HepG2 (cell line): ENCODE results near the gene YKT6. TPM values are rescaled to one million over a fixed set of nuclear protein-coding genes. Genes with fewer than 3 reads are reported as not detected.

ENCODE experiments used
- CERS6 ChIP-seq: sonication (generic); formaldehyde crosslinking; IDR thresholded peaks from 2 replicates; pipeline ENCODE4 v1.5.0; 2020; ENCODE audit warnings: missing genetic modification reagents
- FOXK2 ChIP-seq: fragments of 450-650 bp; IDR thresholded peaks from 2 replicates; pipeline ENCODE4 v1.6.1; 2016
- GLMP ChIP-seq: sonication (generic); formaldehyde crosslinking; IDR thresholded peaks from 2 replicates; pipeline ENCODE4 v1.9.0; 2021; ENCODE audit warnings: missing genetic modification reagents, mild to moderate bottlenecking, borderline replicate concordance
- HCFC1 ChIP-seq: fragments of 150-350 bp; IDR thresholded peaks from 2 replicates; pipeline ENCODE4 v1.6.1; 2014; ENCODE audit warnings: low read depth, low read length
- HMGA1 ChIP-seq: sonication (generic); formaldehyde crosslinking; conservative IDR thresholded peaks from 2 replicates; pipeline ENCODE4 v1.4.0; 2020; ENCODE audit warnings: missing genetic modification reagents
- KDM4B ChIP-seq: sonication (generic); formaldehyde crosslinking; IDR thresholded peaks from 2 replicates; pipeline ENCODE4 v1.4.0; 2020; ENCODE audit warnings: missing genetic modification reagents
- SAFB2 ChIP-seq: sonication (generic); formaldehyde crosslinking; IDR thresholded peaks from 2 replicates; pipeline ENCODE4 v1.5.1; 2020; ENCODE audit warnings: missing genetic modification reagents, low read depth, mild to moderate bottlenecking, borderline replicate concordance
- SCMH1 ChIP-seq: sonication (generic); formaldehyde crosslinking; IDR thresholded peaks from 2 replicates; pipeline ENCODE4 v1.9.0; 2021; ENCODE audit warnings: missing genetic modification reagents, mild to moderate bottlenecking, borderline replicate concordance
- SMAD9 ChIP-seq: sonication (generic); formaldehyde crosslinking; IDR thresholded peaks from 2 replicates; pipeline ENCODE4 v1.5.1; 2020; ENCODE audit warnings: mild to moderate bottlenecking, missing genetic modification reagents
- SP1 ChIP-seq, 2 experiments: fragments of 450-650 bp in 1 of 2; sonication (generic) in 1 of 2; formaldehyde crosslinking in 1 of 2; IDR thresholded peaks; 2 replicates each; pipeline versions ENCODE4 v1.4.0 to v1.6.1; 2016 to 2020; ENCODE audit warnings: missing genetic modification reagents in 1 of 2
- TP53 ChIP-seq: sonication (generic); formaldehyde crosslinking; conservative IDR thresholded peaks from 2 replicates; pipeline ENCODE4 v1.4.0; 2020; ENCODE audit warnings: missing genetic modification reagents
- ZFP36L2 ChIP-seq: sonication (generic); formaldehyde crosslinking; IDR thresholded peaks from 2 replicates; pipeline ENCODE4 v1.4.0; 2020; ENCODE audit warnings: missing genetic modification reagents
- ZFP37 ChIP-seq: sonication (generic); formaldehyde crosslinking; IDR thresholded peaks from 2 replicates; pipeline ENCODE4 v1.4.0; 2020; ENCODE audit warnings: missing genetic modification reagents, borderline replicate concordance
- ZMYM3 ChIP-seq: sonication (generic); formaldehyde crosslinking; IDR thresholded peaks from 2 replicates; pipeline ENCODE4 v1.5.1; 2020; ENCODE audit warnings: mild to moderate bottlenecking, missing genetic modification reagents
- ZNF207 ChIP-seq: fragments of 450-650 bp; IDR thresholded peaks from 2 replicates; pipeline ENCODE4 v1.6.1; 2016; ENCODE audit warnings: antibody characterized with exemption, borderline replicate concordance
- ZNF251 ChIP-seq: sonication (generic); formaldehyde crosslinking; IDR thresholded peaks from 2 replicates; pipeline ENCODE4 v1.9.0; 2021; ENCODE audit warnings: mild to moderate bottlenecking, missing genetic modification reagents
- ZNF264 ChIP-seq: sonication (generic); formaldehyde crosslinking; IDR thresholded peaks from 2 replicates; pipeline ENCODE4 v1.4.0; 2020; ENCODE audit warnings: missing genetic modification reagents
- ZNF607 ChIP-seq: sonication (generic); formaldehyde crosslinking; IDR thresholded peaks from 2 replicates; pipeline ENCODE4 v1.5.1; 2020; ENCODE audit warnings: missing genetic modification reagents, mild to moderate bottlenecking, borderline replicate concordance
- ZNF770 ChIP-seq: sonication (generic); formaldehyde crosslinking; IDR thresholded peaks from 2 replicates; pipeline ENCODE4 v1.5.0; 2020; ENCODE audit warnings: mild to moderate bottlenecking, missing genetic modification reagents
- ZSCAN29 ChIP-seq: sonication (generic); formaldehyde crosslinking; conservative IDR thresholded peaks from 2 replicates; pipeline ENCODE4 v1.4.0; 2020; ENCODE audit warnings: mild to moderate bottlenecking, missing genetic modification reagents
- polyA plus RNA-seq, 8 experiments: library from polyadenylated mRNA; depleted of rRNA in 3 of 8; stranded (reverse) in 7 of 8; unstranded in 1 of 8; fragments of >200 nt; fragmentation: Illumina TruSeq in 4 of 8; extraction: Trizol in 4 of 8; gene quantifications; 2 replicates each; pipeline versions ENCODE4 v1.2.1 to v1.2.3, GENCODE V29; 2011 to 2016; ENCODE audit warnings: low read depth in 4 of 8, missing spikeins in 1 of 8, mixed read lengths in 1 of 8; ENCODE audit not compliant: insufficient read depth in 1 of 8
- total RNA-seq, 5 experiments: library from RNA; depleted of rRNA; stranded (reverse); fragments of >200 nt; fragmentation: Illumina TruSeq; extraction: Trizol; gene quantifications; 2 replicates each; pipeline ENCODE4 v1.2.3, GENCODE V29; 2016; ENCODE audit warnings: low read depth in 1 of 5
- TF ChIP-seq, protein P1 (sequence below): sonication (generic); formaldehyde crosslinking; IDR thresholded peaks from 2 replicates; pipeline ENCODE4 v1.5.1; 2020; ENCODE audit warnings: missing genetic modification reagents, mild to moderate bottlenecking, borderline replicate concordance
- TF ChIP-seq, protein P2 (sequence below): sonication (generic); formaldehyde crosslinking; IDR thresholded peaks from 2 replicates; pipeline ENCODE4 v1.5.0; 2020; ENCODE audit warnings: mild to moderate bottlenecking, missing genetic modification reagents

Gene YKT6
- total and polyA plus RNA-seq, 2 of the 13 experiments (the other 11 are each of a cell fraction or from before 2014, with no cell fraction given) = 52.2 to 60.3 TPM

DNA sequence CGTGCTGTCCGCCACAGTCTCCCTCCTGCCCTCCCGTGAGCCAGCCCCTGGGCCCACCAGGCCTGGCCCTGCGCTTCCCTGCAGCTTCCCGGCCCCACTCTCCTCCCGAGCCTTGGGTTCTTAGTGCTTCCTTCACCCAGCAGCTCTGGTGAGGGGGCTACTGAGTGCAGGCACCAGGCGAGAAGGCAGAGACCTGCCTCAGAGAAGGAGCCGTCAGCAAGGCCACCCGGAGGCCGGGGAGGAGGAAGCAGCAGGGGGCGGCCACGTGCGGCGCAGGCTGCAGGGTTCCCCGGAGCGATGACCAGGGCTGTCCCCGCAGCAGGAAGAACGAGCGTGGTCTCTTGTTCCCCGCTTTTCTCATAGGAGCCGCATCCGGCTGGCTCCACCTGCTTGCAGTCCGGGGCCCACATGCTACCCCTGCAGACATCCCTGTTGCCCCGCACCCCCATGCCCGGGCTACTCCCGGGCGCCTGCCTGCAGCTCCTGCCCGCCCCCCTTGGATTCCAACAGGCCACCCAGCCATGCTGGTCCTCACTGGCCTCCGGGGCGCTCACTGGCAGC lies 20.5 kb downstream of the YKT6 start (continued):
- TF ChIP-seq ZNF770 (CRISPR knock-in tag) (peak; percentile 49; the same call in 1 of the 2 replicates), TP53 (CRISPR knock-in tag) (no peak), SMAD9 (CRISPR knock-in tag) (0 out of 2 replicates have a peak, but pooled peaks have one; percentile 82), GLMP (CRISPR knock-in tag) (no peak), ZMYM3 (no peak), SCMH1 (CRISPR knock-in tag) (no peak), ZNF251 (CRISPR knock-in tag) (peak; percentile 74; the same call in 1 of the 2 replicates), ZNF264 (peak; percentile 77; the same call in 1 of the 2 replicates), SP1 (IDR thresholded peaks at IDR 0.05) (no peak), SP1 (CRISPR knock-in tag; IDR thresholded peaks at IDR 0.05) (no peak), HMGA1 (CRISPR knock-in tag) (no peak), ZFP36L2 (CRISPR knock-in tag) (no peak), FOXK2 (no peak), KDM4B (CRISPR knock-in tag) (no peak; the same call in 1 of the 2 replicates), SAFB2 (CRISPR knock-in tag) (no peak), CERS6 (peak; percentile 91; the same call in 1 of the 2 replicates), ZFP37 (peak; percentile 93), HCFC1 (no peak), ZNF607 (CRISPR knock-in tag) (peak; percentile 92), ZNF207 (no peak), ZSCAN29 (CRISPR knock-in tag) (no peak)
- TF ChIP-seq, protein P1, sequence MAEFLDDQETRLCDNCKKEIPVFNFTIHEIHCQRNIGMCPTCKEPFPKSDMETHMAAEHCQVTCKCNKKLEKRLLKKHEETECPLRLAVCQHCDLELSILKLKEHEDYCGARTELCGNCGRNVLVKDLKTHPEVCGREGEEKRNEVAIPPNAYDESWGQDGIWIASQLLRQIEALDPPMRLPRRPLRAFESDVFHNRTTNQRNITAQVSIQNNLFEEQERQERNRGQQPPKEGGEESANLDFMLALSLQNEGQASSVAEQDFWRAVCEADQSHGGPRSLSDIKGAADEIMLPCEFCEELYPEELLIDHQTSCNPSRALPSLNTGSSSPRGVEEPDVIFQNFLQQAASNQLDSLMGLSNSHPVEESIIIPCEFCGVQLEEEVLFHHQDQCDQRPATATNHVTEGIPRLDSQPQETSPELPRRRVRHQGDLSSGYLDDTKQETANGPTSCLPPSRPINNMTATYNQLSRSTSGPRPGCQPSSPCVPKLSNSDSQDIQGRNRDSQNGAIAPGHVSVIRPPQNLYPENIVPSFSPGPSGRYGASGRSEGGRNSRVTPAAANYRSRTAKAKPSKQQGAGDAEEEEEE (CRISPR knock-in tag) = no peak
- TF ChIP-seq, protein P2, sequence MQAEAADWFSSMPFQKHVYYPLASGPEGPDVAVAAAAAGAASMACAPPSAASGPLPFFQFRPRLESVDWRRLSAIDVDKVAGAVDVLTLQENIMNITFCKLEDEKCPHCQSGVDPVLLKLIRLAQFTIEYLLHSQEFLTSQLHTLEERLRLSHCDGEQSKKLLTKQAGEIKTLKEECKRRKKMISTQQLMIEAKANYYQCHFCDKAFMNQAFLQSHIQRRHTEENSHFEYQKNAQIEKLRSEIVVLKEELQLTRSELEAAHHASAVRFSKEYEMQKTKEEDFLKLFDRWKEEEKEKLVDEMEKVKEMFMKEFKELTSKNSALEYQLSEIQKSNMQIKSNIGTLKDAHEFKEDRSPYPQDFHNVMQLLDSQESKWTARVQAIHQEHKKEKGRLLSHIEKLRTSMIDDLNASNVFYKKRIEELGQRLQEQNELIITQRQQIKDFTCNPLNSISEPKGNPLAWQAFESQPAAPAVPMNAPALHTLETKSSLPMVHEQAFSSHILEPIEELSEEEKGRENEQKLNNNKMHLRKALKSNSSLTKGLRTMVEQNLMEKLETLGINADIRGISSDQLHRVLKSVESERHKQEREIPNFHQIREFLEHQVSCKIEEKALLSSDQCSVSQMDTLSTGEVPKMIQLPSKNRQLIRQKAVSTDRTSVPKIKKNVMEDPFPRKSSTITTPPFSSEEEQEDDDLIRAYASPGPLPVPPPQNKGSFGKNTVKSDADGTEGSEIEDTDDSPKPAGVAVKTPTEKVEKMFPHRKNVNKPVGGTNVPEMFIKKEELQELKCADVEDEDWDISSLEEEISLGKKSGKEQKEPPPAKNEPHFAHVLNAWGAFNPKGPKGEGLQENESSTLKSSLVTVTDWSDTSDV (CRISPR knock-in tag) = peak; percentile 94
